ENCODE data around the gene LRRC56. TPM values are rescaled to one million over a fixed set of nuclear protein-coding genes. Genes with fewer than 3 reads are reported as not detected.

LRRC56 gene
- total and polyA plus RNA-seq, 2 of the 13 experiments (the other 11 are each of a cell fraction or from before 2014, with no cell fraction given): 0.11 to 0.29 TPM

GRCh38 chr11:569158-569885 lies 32.0 kb downstream of the LRRC56 start (continued):
- TF ChIP-seq SETDB1 (CRISPR knock-in tag; IDR thresholded peaks at IDR 0.05; ENCODE audit: borderline replicate concordance): no peak
- TF ChIP-seq ZSCAN31 (CRISPR knock-in tag; IDR thresholded peaks at IDR 0.05; ENCODE audit: low read depth): 0 out of 2 replicates have a peak, but pooled peaks have one; percentile 17
- no peak for TF ChIP-seq FIP1L1 (IDR thresholded peaks at IDR 0.05; ENCODE audit: borderline replicate concordance, insufficient read depth, low read depth, low read length)
- TF ChIP-seq ZSCAN25 (CRISPR knock-in tag; IDR thresholded peaks at IDR 0.05): no peak
- TF ChIP-seq ZC3H4 (CRISPR knock-in tag; IDR thresholded peaks at IDR 0.05; ENCODE audit: borderline replicate concordance): peak; percentile 9; the same call in 1 of the 2 replicates
- no peak for TF ChIP-seq ZNF644 (CRISPR knock-in tag; IDR thresholded peaks at IDR 0.05; ENCODE audit: low read depth)
- no peak for TF ChIP-seq CERS6 (CRISPR knock-in tag; IDR thresholded peaks at IDR 0.05)
- TF ChIP-seq BCLAF1 (IDR thresholded peaks at IDR 0.05): no peak
- no peak for TF ChIP-seq NONO (IDR thresholded peaks at IDR 0.05)
- 0 out of 2 replicates have a peak, but pooled peaks have one; percentile 46 for TF ChIP-seq NONO (CRISPR knock-in tag; conservative IDR thresholded peaks at IDR 0.05)
- TF ChIP-seq ZSCAN29 (CRISPR knock-in tag; conservative IDR thresholded peaks at IDR 0.05): no peak
- TF ChIP-seq KLF6 (CRISPR knock-in tag; IDR thresholded peaks at IDR 0.05): no peak
- no peak for TF ChIP-seq ZNF761 (CRISPR knock-in tag; conservative IDR thresholded peaks at IDR 0.05)
- no peak for TF ChIP-seq ZNF83 (CRISPR knock-in tag; IDR thresholded peaks at IDR 0.05; ENCODE audit: borderline replicate concordance)
- TF ChIP-seq RNF219 (CRISPR knock-in tag; IDR thresholded peaks at IDR 0.05): no peak
- TF ChIP-seq CREB3 (CRISPR knock-in tag; IDR thresholded peaks at IDR 0.05): no peak
- TF ChIP-seq HINFP (CRISPR knock-in tag; IDR thresholded peaks at IDR 0.05; ENCODE audit: low read depth): no peak
- no peak for TF ChIP-seq GPBP1L1 (CRISPR knock-in tag; IDR thresholded peaks at IDR 0.05)
- no peak for TF ChIP-seq NPAS2 (CRISPR knock-in tag; IDR thresholded peaks at IDR 0.05; ENCODE audit: borderline replicate concordance)
